Activated gamma-delta T cell treated with anti-CD3 and anti-CD28 coated beads, Interleukin-2, amount 50 U/mL, for 16 hours (primary cell): Measurements from ENCODE around the gene OR5T1.

Experiments
- DNase-seq: peaks from one replicate; pipeline ENCODE4 v3.0.0-alpha.2; 2020; ENCODE audit warnings: low read depth

OR5T1 gene

DNA sequence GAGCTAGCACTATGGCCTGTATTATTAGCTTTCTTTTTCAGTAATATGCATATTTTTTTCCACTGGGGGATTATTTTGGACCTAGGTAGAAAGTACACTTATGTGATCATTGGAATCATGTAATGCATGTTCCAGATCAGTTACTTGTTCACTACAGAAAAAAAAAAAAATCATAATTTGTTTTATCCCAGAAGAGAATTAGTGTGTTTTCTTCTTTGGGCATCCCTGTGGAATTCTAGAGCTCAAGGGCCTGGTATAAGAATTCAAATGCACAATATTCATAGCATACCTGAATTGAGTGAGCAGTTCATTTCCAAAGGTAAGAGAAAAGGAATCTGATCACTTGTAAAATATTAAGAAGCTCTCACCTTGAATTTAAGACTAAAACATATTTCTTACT, at the start of gene OR5T1:
Gene OR5T1 (plus strand): TSS at position 301 of the 400 bp plus-strand sequence. CDS start 1,485 bp downstream, outside the sequence.
- DNase-seq: no peak

DNA sequence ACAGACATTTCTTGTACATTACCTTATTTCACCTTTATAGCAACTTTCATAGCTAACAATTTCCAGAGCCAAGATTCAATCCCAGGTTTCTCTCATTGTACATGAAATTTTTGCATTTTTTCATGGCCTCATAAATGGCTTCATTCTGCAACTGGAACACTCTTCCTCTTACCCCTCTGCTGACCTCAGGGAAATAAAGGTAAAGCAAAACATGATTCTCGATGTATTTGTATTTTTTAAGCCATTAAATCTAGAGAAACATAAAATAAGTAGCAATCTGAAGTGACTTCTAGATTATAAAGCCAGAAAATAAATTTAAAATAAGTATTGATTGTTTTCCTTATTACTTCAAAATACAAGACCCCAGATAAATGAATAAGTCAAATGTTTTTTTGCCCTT, 39.8 kb upstream of the OR5T1 start, which contains the start of gene OR5T2:
Gene OR5T2 (minus strand): TSS at position 101 of the 400 bp plus-strand sequence. CDS start 1,193 bp downstream, outside the sequence.
- no peak for DNase-seq

DNA sequence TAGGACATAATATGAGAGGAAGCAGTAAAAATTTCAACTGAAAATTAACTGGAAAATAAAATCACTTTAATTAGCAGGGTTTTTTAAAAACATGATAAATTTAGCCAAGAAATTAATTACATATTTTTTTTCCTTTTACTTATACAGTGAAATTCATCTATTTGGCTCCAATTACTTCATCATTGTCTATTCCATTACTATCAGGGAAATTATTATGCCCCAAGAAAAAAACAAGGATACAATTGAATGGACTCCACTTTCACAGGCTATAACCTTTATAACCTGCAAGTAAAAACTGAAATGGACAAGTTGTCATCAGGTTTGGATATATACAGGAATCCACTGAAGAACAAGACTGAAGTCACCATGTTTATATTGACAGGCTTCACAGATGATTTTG, 22.0 kb upstream of the OR5T1 start, which contains the start of gene OR5T3:
Gene OR5T3 (plus strand): TSS at position 301 of the 400 bp plus-strand sequence. CDS start 0 bp downstream, at position 301.
- DNase-seq: no peak

DNA sequence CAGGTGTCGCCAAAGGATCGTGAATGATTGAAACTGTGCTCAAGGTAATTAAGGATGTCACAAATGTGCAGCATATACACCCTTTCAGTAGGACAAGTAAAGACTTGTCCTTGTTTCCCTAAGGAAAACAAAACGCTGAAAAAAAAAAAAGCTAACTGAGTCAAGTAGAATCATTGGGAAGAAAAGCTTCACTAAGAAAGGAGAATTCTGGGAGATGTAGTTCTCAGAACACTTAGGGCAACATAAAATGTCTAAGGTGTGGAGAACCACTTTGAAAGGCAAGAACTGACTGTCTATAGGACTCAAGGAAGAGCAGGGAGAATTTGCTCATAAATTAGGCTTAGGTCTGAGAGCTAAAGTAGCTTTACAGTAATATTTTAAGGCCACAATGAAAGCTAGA, 2.9 kb upstream of the OR5T1 start:
- no peak for DNase-seq

DNA sequence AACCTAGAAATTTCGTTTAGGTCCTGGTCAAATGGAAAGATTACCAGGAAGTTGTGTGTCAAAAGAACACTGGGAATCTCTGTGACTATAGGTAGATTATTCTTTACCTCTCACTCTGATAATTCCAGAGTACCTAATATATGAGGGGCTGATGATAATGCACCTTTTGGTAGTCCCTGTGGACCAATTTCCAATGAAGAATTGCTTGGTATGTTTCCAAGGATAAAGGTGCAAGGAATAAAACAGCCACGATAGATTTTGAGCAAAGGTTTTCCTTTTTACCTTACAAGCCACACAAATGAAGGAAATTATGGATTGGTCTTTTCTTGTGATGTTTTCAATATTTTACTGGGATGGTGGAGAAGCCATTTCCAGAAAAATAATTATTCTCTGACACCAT, 18.2 kb downstream of the OR5T1 start, which contains the start of gene OR8H1:
Gene OR8H1 (minus strand): TSS at position 101 of the 400 bp plus-strand sequence. CDS start 1,192 bp downstream, outside the sequence.
- DNase-seq: no peak

DNA sequence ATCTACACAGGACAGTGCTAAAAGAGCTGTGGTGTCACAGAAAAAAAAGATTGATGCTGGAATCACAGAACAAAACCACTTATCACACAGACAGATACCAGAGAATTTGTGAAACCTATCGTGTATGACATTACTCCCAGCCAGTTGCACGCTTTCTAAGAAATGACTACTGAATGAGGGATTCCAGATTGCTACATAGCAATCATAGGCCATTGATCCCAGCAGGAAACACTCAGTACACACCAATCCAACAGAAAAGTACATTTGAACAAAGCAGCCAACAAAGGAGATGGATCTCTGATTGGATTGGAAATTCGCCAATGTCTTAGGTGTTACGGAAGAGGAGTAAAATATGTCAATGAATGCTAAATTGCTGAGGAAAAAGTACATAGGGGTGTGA, 22.9 kb downstream of the OR5T1 start:
- no peak for DNase-seq

DNA sequence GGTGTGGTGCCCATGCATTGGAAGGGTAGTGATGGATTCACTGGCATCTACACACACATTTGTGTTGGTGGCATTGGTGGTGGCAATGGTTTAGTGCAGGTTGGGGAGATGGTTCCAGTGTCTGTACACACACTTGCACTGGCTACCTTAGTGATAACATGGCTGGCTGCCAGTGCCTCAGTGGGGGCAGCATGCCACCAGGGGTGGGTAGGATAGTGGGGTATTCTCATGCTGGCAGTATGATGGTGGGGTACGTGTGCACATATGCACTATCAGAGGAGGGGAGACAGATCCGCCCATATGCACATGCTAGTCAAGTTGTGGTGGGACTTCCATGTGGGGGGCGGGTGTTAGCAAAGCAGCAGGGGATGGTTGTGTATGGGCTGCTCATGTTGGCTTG, 33.9 kb downstream of the OR5T1 start:
- no peak for DNase-seq

DNA sequence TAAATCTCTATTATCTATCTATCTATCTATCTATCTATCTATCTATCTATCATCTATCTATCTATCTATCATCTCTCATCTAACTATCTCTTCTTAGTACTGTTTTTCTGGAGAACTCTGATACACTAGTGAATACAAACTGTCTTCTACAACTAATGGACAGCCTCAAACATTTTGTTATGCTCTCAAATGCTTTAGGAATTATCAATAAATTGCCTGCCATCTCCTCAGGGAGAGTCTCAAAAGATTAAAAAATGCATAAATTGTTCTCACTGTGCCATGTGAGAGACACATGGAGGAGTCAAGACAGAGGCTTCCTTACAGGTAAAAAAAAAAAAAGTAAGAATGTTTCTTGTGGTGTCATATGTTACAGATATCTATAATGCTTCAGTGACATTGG, 40.9 kb downstream of the OR5T1 start, which contains the start of gene OR8K3:
Gene OR8K3 (plus strand): TSS at position 301 of the 400 bp plus-strand sequence. CDS start 3,163 bp downstream, outside the sequence.
- no peak for DNase-seq
